ENCODE data around the gene FYN.

GRCh38 chr6:111782887-111783466 lies 90.3 kb downstream of the FYN start:
- no peak for TF ChIP-seq CTCF (IDR thresholded peaks at IDR 0.05)
- no peak for TF ChIP-seq POLR2A (IDR thresholded peaks at IDR 0.05)
